Naive thymus-derived CD8-positive, alpha-beta T cell (primary cell): ENCODE data around the gene MRPS31. TPM values are rescaled to one million over a fixed set of nuclear protein-coding genes. Genes with fewer than 3 reads are reported as not detected.
A peak's percentile ranks its signal among the peaks of the same experiment; 100 is the strongest.

Experiments used
- ATAC-seq, 2 donors: fragments of 150-1000 bp; cut with Tn5 transposase in 1 of 2; sonication (Bioruptor Pico), chemical (Tn5 transposase) in 1 of 2; 1 replicate in 1 of 2; 2 replicates in 1 of 2; pipeline ENCODE4 v1.10.0; 2021; ENCODE audit warnings: mild to moderate bottlenecking in 2 of 2, moderate library complexity in 2 of 2
- POLR2A ChIA-PET: fragments of 350-600 bp; sonication (Branson Sonifier 250); formaldehyde crosslinking; loops from one replicate; lab custom pipeline; 2021; ENCODE audit warnings: antibody characterized with exemption; lab: Charles Lee
- DNase-seq, 10 donors: peaks; one replicate each; pipeline versions ENCODE4 v3.0.0 to v3.0.0-alpha.2; 2020 to 2022
- H3K27ac Mint-ChIP-seq, 10 donors: one replicate each; pipeline ENCODE4 v1.8.0; 2020 to 2022; ENCODE audit warnings: mild to moderate bottlenecking in 10 of 10, mixed read lengths in 10 of 10, moderate library complexity in 4 of 10, inconsistent platforms in 1 of 10
- H3K27me3 Mint-ChIP-seq, 5 donors: one replicate each; pipeline ENCODE4 v1.8.0; 2021 to 2022; ENCODE audit warnings: mixed read lengths in 5 of 5
- H3K36me3 Mint-ChIP-seq, 3 donors: one replicate each; pipeline ENCODE4 v1.8.0; 2020 to 2022; ENCODE audit warnings: mixed read lengths in 3 of 3, mild to moderate bottlenecking in 2 of 3, inconsistent platforms in 1 of 3
- H3K4me1 Mint-ChIP-seq, 4 donors: one replicate each; pipeline ENCODE4 v1.8.0; 2021 to 2022; ENCODE audit warnings: mixed read lengths in 4 of 4
- H3K4me3 Mint-ChIP-seq, 10 donors: one replicate each; pipeline ENCODE4 v1.8.0; 2020 to 2022; ENCODE audit warnings: mild to moderate bottlenecking in 10 of 10, mixed read lengths in 10 of 10, moderate library complexity in 6 of 10, inconsistent platforms in 1 of 10
- H3K9me3 Mint-ChIP-seq, 9 donors: one replicate each; pipeline ENCODE4 v1.8.0; 2020 to 2022; ENCODE audit warnings: mixed read lengths in 9 of 9, mild to moderate bottlenecking in 3 of 9, inconsistent platforms in 1 of 9, moderate library complexity in 1 of 9
- polyA plus RNA-seq, 3 donors: library from polyadenylated mRNA; unstranded; fragments of 300-500 nt; fragmentation: Illumina TruSeq; gene quantifications; one replicate each; pipeline ENCODE4 v1.2.3, GENCODE V29; 2021
- total RNA-seq, 8 experiments: library from RNA in 2 of 8; stranded (reverse) in 2 of 8; gene quantifications; one replicate each; pipeline ENCODE4 v1.2.3 and lab custom pipeline; 2021 to 2026

MRPS31 gene
- total RNA-seq (10 to 100 TPM; 40.0 to 41.2 TPM), polyA plus RNA-seq (10 to 100 TPM; 48.8 to 60.2 (median 57.8) TPM), total RNA-seq (lab: John Stamatoyannopoulos, UW) (22.1 to 57.1 (median 40.6) reads per million in 6 experiments)

DNA sequence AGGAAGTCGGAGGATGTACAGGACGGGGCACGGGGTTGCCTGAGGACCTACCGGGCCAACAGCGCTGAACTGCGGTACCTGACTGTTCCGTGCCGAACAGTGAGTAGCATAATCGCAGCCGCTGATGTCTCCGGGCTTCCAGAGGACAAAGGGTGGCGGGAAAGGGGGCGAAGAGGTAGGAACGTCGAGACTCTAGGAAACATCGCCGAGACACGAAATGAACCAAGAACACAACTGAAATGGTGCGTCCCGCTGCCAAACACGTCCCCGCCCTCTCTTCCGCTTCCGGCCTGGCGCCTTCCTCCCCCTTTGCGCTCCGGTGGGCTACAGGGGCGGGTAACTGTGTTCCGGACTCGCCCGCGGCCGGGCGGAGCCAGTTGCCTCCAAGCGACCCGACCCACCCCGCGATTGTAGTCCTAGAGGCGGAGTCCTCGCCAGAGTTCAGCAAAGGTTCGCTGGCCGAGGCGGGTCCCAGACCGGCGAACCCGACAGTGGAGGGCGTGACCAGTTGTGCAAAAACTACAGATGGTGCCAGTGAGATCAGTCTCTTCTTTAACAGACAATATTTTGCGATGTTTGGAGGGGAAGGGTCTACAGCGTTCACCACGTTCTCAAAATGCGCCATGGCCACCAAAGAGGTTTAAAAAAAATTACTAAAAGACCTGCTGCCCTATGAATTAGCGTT, at the start of gene MRPS31:
Gene MRPS31 (minus strand): TSS at position 257 of the 685 bp plus-strand sequence. CDS start 54 bp downstream, at position 203.
- ATAC-seq = peak; percentile 94 to 98
- Mint-ChIP-seq H3K27ac (peak within 1 kb of the TSS; percentile 92 to 99 (median 98)), H3K4me1 (peaks cover 10 to 47% (median 28%) of the 10 kb centered on the region in 4 donors), H3K4me3 (peak within 1 kb of the TSS; percentile 96 to 100 (median 98)), H3K9me3 (no peaks in the 10 kb centered on the region), H3K36me3 (peaks cover 0 to 11% (median 0%) of the 10 kb centered on the region in 3 donors), H3K27me3 (no peaks in the 10 kb centered on the region)
- DNase-seq = peak; percentile 87 to 96 (median 93)
- POLR2A ChIA-PET = interaction anchor here (0.7 to 3.1 kb wide), 9 partner anchors 9 to 987 kb away, joined by 3 to 26 read pairs (median 5); partner anchors contain the start of gene SLC25A15

DNA sequence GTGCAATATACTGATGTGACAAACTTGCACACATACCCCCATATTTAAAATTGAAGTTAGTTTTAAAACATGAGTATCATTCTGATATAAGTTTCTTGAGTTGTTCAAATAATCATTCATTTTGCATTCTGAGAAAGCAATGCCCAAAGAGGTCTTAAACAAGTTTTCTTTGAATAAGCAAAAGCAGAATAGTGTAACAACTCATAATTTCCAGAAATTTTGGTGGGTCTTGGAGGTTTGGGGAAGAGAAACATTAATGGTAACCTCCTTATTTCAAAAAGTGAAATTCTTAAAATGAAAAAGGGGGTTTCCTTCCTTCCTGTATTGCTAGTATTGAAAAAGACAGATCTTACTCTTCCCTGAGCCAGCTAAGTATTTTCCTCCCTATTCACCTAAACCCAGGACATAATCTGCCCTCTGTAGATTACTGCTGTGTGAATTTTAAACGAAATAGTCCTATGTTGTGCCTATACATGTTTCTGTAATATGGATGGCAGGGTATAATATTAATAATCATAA, 48.9 kb upstream of the MRPS31 start:
- Mint-ChIP-seq H3K4me3 (no peak overlapping the region), H3K27ac (peak overlapping the region in 2 of 10 donors; percentile 8 to 9), H3K27me3 (no peaks in the 10 kb centered on the region), H3K9me3 (peaks cover 0 to 30% (median 14%) of the 10 kb centered on the region in 9 donors), H3K36me3 (peaks cover 20 to 39% (median 34%) of the 10 kb centered on the region in 3 donors), H3K4me1 (peaks cover 0 to 6% (median 0%) of the 10 kb centered on the region in 4 donors)
- POLR2A ChIA-PET = interaction anchor here (0.6 kb wide), 1 partner anchor 93 kb away, joined by 3 read pairs; no protein-coding TSS in a partner anchor
- ATAC-seq (no peak), DNase-seq (no peak)

DNA sequence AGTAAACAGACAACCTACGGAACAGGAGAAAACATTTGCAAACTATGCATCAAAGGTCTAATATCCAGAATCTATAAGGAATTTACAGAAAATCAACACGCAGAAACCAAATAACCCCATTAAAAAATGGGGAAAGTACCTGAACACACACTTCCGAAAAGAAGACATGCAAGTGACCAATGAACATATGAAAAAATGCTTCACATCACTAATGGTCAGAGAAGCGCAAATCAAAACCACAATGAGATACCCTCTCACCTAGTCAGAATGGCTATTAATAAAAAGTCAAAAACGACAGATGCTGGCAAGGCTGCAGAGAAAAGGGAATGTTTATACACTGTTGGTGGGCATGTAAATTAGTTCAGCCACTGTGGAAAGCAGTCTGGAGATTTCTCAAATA, 47.9 kb upstream of the MRPS31 start:
- ATAC-seq (no peak), DNase-seq (no peak)
- H3K27me3 Mint-ChIP-seq = no peaks in the 10 kb centered on the region
- H3K4me1 Mint-ChIP-seq = peaks cover 0 to 6% (median 0%) of the 10 kb centered on the region in 4 donors
- no peak overlapping the region for H3K4me3 Mint-ChIP-seq
- peaks cover 21 to 46% (median 43%) of the 10 kb centered on the region in 3 donors for H3K36me3 Mint-ChIP-seq
- peaks cover 0 to 38% (median 15%) of the 10 kb centered on the region in 9 donors for H3K9me3 Mint-ChIP-seq
- H3K27ac Mint-ChIP-seq = no peak overlapping the region
- POLR2A ChIA-PET = interaction anchor here (0.6 kb wide), 1 partner anchor 94 kb away, joined by 3 read pairs; no protein-coding TSS in a partner anchor

DNA sequence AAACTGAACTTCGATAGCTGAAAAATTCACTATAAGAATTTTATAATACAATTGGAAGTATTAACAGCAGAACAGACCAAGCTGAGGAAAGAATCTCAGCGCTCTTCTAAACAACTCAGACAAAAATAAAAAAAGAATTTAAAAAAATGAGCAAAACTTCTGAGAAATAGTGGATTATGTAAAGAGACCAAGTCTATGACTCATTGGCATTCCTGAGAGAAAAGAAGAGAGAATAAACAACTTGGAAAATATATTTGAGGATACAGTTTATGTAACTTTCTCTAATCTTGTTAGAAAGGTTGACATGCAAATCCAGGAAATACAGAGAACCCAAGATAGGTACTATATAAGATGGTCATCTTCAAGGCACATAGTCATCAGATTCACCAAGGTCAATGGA, 43.8 kb upstream of the MRPS31 start:
- no peak overlapping the region for H3K4me3 Mint-ChIP-seq
- DNase-seq (no peak), ATAC-seq (no peak)
- POLR2A ChIA-PET = no interaction called here
- H3K27me3 Mint-ChIP-seq = no peaks in the 10 kb centered on the region
- H3K36me3 Mint-ChIP-seq = peaks cover 21 to 62% (median 62%) of the 10 kb centered on the region in 3 donors
- peaks cover 0 to 38% (median 15%) of the 10 kb centered on the region in 9 donors for H3K9me3 Mint-ChIP-seq
- no peak overlapping the region for H3K27ac Mint-ChIP-seq
- peaks cover 0 to 6% (median under 1%) of the 10 kb centered on the region in 4 donors for H3K4me1 Mint-ChIP-seq

DNA sequence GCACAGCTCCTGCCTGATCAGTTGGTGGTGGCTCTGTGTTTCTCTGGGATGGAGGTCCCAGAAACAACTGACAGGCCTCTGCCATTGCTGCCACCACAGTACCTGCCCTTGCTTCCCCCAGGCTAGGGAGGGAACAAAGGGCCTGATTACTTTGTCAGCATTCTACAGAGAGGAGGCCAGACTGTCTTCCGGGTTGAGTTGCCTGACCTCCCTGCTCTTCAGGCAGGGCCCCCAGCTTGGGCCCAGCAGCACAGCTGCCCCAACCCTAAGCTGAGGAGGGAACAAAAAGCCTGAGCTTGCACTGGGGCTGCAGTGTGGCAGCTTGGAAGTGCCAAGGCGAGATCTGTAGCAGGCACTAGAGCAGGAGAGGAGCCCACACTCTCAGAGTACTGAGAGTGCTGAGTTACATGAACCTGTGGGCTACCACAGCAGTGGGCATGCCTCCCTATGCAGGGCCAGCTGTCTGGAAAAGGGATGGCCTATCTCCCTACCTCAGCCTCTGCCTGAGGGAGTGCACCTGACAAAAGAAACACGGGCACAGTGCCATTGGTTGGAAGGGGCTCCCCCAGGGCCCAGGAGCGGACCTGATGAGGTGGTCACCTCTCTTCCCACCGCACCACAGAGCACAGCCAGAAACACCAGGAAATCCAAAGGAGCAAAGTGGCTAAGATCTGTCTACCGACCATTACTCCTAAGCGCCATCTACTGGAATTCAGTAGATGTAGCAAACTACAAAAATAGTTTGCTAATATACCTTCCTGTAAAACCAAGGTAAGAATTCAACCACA, 42.9 kb upstream of the MRPS31 start:
- POLR2A ChIA-PET = no interaction called here
- no peak for ATAC-seq
- H3K27ac Mint-ChIP-seq = peak overlapping the region in 1 of 10 donors; percentile 57
- no peaks in the 10 kb centered on the region for H3K27me3 Mint-ChIP-seq
- peaks cover 0 to 6% (median 0%) of the 10 kb centered on the region in 4 donors for H3K4me1 Mint-ChIP-seq
- no peak overlapping the region for H3K4me3 Mint-ChIP-seq
- H3K9me3 Mint-ChIP-seq = peaks cover 0 to 38% (median 15%) of the 10 kb centered on the region in 9 donors
- DNase-seq = peak in 2 of 10 donors; percentile 15 to 22
- peaks cover 19 to 68% (median 61%) of the 10 kb centered on the region in 3 donors for H3K36me3 Mint-ChIP-seq

DNA sequence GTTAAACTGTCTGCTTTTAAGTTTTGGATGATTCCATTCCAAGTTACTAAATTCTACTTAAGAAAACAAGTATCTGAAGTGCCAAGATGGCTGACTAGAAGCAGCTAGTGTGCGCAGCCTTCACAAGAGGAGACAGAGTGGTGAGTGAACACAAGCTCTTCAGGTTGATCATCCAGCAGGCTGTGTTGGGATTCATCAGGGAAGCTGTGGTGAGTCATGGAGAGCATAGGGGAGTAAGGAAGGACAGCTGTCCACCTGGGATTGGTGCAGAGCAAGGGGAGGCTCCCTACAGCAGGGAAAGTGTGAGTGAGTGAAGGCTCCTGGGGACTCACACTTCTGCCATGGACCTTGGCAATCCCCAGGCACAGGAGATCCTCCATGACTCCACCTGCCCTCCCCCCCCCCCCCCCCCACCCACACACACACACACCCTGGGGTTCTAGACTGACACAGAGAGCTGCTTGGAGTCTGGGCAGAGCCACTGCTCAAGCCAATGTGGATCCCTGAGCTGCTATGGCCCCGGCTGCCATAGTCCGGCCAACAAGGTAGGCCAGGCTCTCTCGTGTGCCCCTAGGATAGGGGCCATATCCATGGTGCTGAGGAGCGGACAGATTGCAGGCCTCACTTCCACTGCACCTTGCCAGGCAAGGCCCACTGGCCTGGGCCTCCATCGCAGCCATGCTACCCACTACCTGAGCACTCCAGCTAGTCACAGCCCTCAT, 41.9 kb upstream of the MRPS31 start:
- H3K27ac Mint-ChIP-seq = peak overlapping the region in 5 of 10 donors; percentile 1 to 66 (median 51)
- H3K4me1 Mint-ChIP-seq = peaks cover 0 to 6% (median 0%) of the 10 kb centered on the region in 4 donors
- POLR2A ChIA-PET = no interaction called here

DNA sequence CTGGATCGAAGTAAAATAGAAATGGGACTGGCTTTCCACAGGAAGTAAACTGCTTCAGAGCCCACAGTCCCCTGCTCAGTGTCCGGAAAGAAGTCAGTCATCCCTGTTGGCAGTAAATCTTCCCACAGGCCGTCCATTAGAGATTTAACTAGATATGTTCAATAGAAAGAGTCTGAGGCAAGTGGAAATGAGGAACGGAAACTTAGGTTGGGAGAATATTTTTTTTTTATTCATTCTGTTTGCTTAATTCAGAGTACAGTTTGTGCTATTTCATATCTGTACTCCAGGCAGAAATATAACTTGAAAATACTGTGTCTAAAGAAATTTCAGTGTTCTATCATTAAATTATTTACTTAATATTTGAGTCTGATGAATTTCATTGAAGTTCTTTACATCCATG, 41.1 kb upstream of the MRPS31 start:
- H3K9me3 Mint-ChIP-seq = peaks cover 0 to 29% (median 15%) of the 10 kb centered on the region in 9 donors

More for the DNA sequence above, 41.9 kb upstream of the MRPS31 start:
- no peaks in the 10 kb centered on the region for H3K27me3 Mint-ChIP-seq
- H3K36me3 Mint-ChIP-seq = peaks cover 19 to 73% (median 65%) of the 10 kb centered on the region in 3 donors
- H3K9me3 Mint-ChIP-seq = peaks cover 0 to 37% (median 15%) of the 10 kb centered on the region in 9 donors
- H3K4me3 Mint-ChIP-seq = no peak overlapping the region
- ATAC-seq (no peak), DNase-seq (no peak)

DNA sequence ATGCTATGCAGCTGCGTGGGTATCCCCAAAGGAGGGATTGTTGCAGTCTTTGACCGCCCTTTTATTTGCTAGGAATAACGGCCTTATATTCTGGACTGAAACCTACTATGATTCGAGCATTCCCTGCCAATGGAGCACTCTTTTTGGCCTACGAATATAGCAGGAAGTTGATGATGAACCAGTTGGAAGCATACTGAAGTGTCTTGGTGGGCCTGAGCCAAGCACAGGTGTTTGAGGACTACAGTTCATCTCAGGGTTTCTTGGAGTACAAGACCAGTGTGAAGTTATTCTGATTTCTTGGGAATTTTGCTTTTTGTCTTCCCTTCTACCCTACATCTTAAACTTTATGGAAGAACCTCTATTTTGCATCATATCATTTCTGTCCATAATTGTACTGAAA, 38.5 kb upstream of the MRPS31 start:
- DNase-seq (no peak), ATAC-seq (no peak)
- H3K4me1 Mint-ChIP-seq = peaks cover 0 to 6% (median 0%) of the 10 kb centered on the region in 4 donors
- H3K27ac Mint-ChIP-seq = no peak overlapping the region
- peaks cover 0 to 4% (median 0%) of the 10 kb centered on the region in 9 donors for H3K9me3 Mint-ChIP-seq
- no peak overlapping the region for H3K4me3 Mint-ChIP-seq
- peaks cover 13 to 84% (median 40%) of the 10 kb centered on the region in 3 donors for H3K36me3 Mint-ChIP-seq
- H3K27me3 Mint-ChIP-seq = no peaks in the 10 kb centered on the region
- POLR2A ChIA-PET = interaction anchor here (0.7 kb wide), 1 partner anchor 11 kb away, joined by 7 read pairs; no protein-coding TSS in a partner anchor

More for the DNA sequence above, 41.1 kb upstream of the MRPS31 start:
- Mint-ChIP-seq H3K27me3 (no peaks in the 10 kb centered on the region), H3K27ac (peak overlapping the region in 5 of 10 donors; percentile 16 to 64 (median 51)), H3K36me3 (peaks cover 20 to 77% (median 60%) of the 10 kb centered on the region in 3 donors), H3K4me3 (no peak overlapping the region), H3K4me1 (peaks cover 0 to 6% (median 0%) of the 10 kb centered on the region in 4 donors)
- POLR2A ChIA-PET = no interaction called here
- DNase-seq (no peak), ATAC-seq (no peak)

DNA sequence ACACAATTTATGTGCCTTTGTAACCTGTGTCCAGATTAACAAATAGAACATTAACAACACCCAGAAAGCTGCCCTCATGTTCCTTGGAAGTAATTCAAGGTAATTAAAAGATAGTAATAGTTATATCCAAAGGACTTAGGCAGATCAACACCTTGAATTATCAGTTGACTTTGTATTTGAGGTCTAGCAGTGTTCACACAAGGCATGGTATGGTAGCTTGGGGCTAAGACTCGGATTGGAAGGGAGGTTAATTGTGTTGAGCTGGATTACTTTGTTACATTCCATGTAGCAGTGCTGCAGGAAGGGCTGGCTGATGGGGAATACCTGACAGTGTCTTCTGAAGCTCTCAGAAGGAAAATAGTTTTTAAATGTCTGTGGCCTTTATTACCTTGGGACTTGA, 35.3 kb upstream of the MRPS31 start:
- POLR2A ChIA-PET = no interaction called here
- Mint-ChIP-seq H3K27ac (peak overlapping the region in 4 of 10 donors; percentile 0 to 55 (median 30)), H3K4me3 (no peak overlapping the region), H3K36me3 (peaks cover 17 to 92% (median 39%) of the 10 kb centered on the region in 3 donors), H3K9me3 (no peaks in the 10 kb centered on the region), H3K27me3 (no peaks in the 10 kb centered on the region), H3K4me1 (peaks cover 0 to 1% (median 0%) of the 10 kb centered on the region in 4 donors)
- DNase-seq (no peak), ATAC-seq (no peak)

DNA sequence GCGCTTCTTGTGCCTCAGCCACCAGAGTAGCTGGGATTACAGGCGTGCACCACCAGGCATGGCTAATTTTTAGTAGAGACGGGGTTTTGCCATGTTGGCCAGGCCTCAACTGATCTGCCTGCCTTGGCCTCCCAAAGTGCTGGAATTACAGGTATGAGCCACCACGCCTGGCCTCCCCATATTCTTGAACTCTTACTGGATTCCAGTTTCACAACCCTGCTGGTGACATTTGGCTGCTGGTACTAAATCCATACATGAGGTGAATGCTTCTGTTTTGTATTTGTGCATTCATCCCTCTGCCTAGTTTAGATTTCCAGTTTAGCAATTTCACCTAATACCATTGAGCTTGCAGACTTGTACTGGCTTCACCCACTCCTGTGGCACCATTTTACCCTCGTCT, 32.3 kb upstream of the MRPS31 start:
- Mint-ChIP-seq H3K4me3 (no peak overlapping the region), H3K27me3 (no peaks in the 10 kb centered on the region), H3K4me1 (peaks cover 2 to 11% (median 6%) of the 10 kb centered on the region in 4 donors), H3K36me3 (peaks cover 22 to 96% (median 34%) of the 10 kb centered on the region in 3 donors), H3K27ac (no peak overlapping the region), H3K9me3 (no peaks in the 10 kb centered on the region)
- POLR2A ChIA-PET = no interaction called here
- no peak for DNase-seq
- no peak for ATAC-seq

DNA sequence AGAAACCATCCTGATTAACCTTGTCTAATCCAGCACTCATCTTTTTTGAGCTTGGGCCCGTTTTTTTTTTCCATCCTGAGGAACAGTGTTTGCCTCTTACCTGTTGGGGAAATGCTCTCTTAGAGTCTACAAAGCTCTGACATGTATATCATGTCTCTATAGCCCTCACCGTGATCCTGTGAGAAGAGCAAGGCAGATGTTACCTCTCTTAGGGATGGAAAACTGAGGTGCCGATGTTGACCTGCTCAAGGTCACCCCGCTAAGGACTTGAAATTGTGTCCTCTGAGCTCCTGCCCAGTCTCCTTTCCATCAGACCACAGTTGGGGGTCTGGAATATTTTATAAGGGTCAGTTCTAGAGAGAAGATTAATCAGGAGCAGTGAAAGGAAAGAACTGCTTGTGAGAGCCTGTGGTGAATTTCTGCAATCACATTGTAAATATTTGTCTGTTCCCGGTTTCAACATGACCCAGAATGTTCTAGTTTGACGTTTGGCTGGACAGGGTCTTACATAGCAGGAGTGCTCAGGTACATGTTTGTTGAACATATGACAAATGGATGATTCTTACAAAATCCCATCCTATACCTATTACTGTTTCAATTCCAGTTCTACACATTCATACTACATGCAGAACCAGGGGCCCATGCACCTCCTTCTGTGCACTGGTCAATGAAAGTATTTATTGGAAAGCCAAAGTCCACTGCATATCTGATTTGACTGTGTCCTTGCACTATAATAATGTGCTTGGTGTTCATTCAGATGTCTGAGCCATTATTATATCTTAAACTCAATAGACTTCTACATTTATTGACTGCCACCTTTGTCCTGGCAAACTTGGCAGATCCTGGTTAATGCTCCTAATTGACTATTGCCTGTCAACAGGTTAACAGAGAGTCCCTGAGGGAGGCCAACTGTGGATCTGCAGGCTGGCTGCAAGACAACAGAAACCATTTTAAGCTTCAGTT, 30.5 kb upstream of the MRPS31 start:
- H3K4me1 Mint-ChIP-seq = peaks cover 4 to 18% (median 8%) of the 10 kb centered on the region in 4 donors
- ATAC-seq = no peak
- peaks cover 15 to 86% (median 25%) of the 10 kb centered on the region in 3 donors for H3K36me3 Mint-ChIP-seq
- POLR2A ChIA-PET = no interaction called here
- no peaks in the 10 kb centered on the region for H3K9me3 Mint-ChIP-seq
- no peak for DNase-seq
- no peak overlapping the region for H3K4me3 Mint-ChIP-seq
- H3K27me3 Mint-ChIP-seq = no peaks in the 10 kb centered on the region
- peak overlapping the region in 3 of 10 donors; percentile 9 to 71 (median 47) for H3K27ac Mint-ChIP-seq
